Body of pancreas (tissue), 4 donors: ENCODE measurements around the gene FAM240A.

ENCODE experiments used
- CTCF ChIP-seq, 7 experiments: fragments of 450-650 bp in 4 of 7; fragments of 200-600 bp in 3 of 7; sonication (generic) in 3 of 7; IDR thresholded peaks; one replicate each; pipeline ENCODE4 v1.5.1; 2016 to 2019; ENCODE audit warnings: antibody characterized with exemption in 7 of 7
- POLR2A ChIP-seq, 3 donors: fragments of 450-650 bp; IDR thresholded peaks; one replicate each; pipeline ENCODE4 v1.6.1; 2016; ENCODE audit warnings: antibody characterized with exemption in 3 of 3, mild to moderate bottlenecking in 2 of 3

- TF ChIP-seq POLR2A (IDR thresholded peaks at IDR 0.05) = no peak
- TF ChIP-seq CTCF (IDR thresholded peaks at IDR 0.05) = no peak
These were observed 17.6 kb upstream of the FAM240A start for GRCh38 chr3:46594723-46595122.
